ENCODE measurements around the gene VRK3.

Gene VRK3

DNA sequence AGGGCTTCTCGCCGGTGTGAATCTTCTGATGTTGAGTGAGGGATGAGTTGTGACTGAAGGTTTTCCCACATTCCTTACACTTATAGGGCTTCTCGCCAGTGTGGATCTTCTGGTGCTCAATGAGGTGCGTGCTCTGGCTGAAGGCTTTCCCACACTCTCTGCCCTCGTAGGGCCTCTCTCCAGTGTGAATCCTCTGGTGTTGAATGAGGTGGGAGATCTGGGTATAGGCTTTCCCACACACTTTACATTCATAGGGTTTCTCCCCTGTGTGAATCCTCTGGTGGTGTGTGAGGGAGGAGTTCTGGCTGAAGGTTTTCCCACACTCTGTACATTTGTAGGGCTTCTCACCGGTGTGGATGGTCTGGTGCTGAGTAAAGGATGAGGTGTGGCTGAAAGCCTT is 33.9 kb upstream of the VRK3 start:
- Histone ChIP-seq H3K4me1 (ENCODE audit: insufficient read depth, low read length, poor library complexity, severe bottlenecking) (no peaks in the 10 kb centered on the region), H3K4me3 (ENCODE audit: low read length, poor library complexity, severe bottlenecking) (no peak overlapping the region), H3K9me3 (ENCODE audit: insufficient read depth, low read depth, low read length) (peaks cover 23% of the 10 kb centered on the region; the same call in 1 of the 2 replicates), H3K9ac (ENCODE audit: low read depth, low read length, poor library complexity, severe bottlenecking) (no peak overlapping the region), H3K4me2 (ENCODE audit: low read depth, low read length, poor library complexity, severe bottlenecking) (no peak overlapping the region), H3K27me3 (ENCODE audit: insufficient read depth, low read length, poor library complexity, severe bottlenecking) (no peaks in the 10 kb centered on the region), H4K20me1 (ENCODE audit: insufficient read depth, low read length, poor library complexity, severe bottlenecking) (no peaks in the 10 kb centered on the region), H3K79me2 (ENCODE audit: insufficient read depth, low read length) (no peaks in the 10 kb centered on the region), H3K36me3 (ENCODE audit: insufficient read depth, low read length) (no peaks in the 10 kb centered on the region), H3K9me2 (replicated peaks; ENCODE audit: low read depth, low read length) (no peaks in the 10 kb centered on the region), H2AFZ (ENCODE audit: low read length) (no peak overlapping the region), H3F3A (ENCODE audit: low read depth) (no peaks in the 10 kb centered on the region)
- no peak for TF ChIP-seq EZH2phosphoT487 (IDR thresholded peaks at IDR 0.05; ENCODE audit: borderline replicate concordance)
- TF ChIP-seq, protein P1, sequence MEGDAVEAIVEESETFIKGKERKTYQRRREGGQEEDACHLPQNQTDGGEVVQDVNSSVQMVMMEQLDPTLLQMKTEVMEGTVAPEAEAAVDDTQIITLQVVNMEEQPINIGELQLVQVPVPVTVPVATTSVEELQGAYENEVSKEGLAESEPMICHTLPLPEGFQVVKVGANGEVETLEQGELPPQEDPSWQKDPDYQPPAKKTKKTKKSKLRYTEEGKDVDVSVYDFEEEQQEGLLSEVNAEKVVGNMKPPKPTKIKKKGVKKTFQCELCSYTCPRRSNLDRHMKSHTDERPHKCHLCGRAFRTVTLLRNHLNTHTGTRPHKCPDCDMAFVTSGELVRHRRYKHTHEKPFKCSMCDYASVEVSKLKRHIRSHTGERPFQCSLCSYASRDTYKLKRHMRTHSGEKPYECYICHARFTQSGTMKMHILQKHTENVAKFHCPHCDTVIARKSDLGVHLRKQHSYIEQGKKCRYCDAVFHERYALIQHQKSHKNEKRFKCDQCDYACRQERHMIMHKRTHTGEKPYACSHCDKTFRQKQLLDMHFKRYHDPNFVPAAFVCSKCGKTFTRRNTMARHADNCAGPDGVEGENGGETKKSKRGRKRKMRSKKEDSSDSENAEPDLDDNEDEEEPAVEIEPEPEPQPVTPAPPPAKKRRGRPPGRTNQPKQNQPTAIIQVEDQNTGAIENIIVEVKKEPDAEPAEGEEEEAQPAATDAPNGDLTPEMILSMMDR (conservative IDR thresholded peaks at IDR 0.05; ENCODE audit: low read length), result no peak

DNA sequence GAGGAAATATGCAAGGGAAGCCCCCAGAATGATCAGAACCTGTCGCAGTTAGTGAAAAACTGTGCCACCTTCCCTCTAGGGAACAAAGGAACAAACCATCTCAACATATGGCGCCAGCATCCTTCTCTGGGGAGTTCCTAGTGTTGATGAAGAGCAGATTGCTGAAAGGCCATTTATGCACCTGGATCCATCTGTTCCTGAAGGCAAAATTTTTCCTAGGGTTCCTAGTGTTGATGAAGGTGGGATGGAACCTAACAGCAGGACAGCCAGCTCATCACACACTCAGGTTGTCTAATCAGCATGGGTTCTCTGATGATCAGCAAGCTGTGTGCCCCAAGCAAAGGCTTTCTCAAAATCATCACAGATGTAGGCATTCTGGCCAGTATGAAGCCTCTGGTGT is 33.3 kb upstream of the VRK3 start:
- Histone ChIP-seq H3K9me3 (ENCODE audit: insufficient read depth, low read depth, low read length) (peaks cover 23% of the 10 kb centered on the region; the same call in 1 of the 2 replicates), H2AFZ (ENCODE audit: low read length) (no peak overlapping the region), H3K79me2 (ENCODE audit: insufficient read depth, low read length) (no peaks in the 10 kb centered on the region), H3K9ac (ENCODE audit: low read depth, low read length, poor library complexity, severe bottlenecking) (no peak overlapping the region), H3K27me3 (ENCODE audit: insufficient read depth, low read length, poor library complexity, severe bottlenecking) (no peaks in the 10 kb centered on the region), H3K9me2 (replicated peaks; ENCODE audit: low read depth, low read length) (no peaks in the 10 kb centered on the region), H3K4me3 (ENCODE audit: low read length, poor library complexity, severe bottlenecking) (no peak overlapping the region), H4K20me1 (ENCODE audit: insufficient read depth, low read length, poor library complexity, severe bottlenecking) (no peaks in the 10 kb centered on the region), H3K36me3 (ENCODE audit: insufficient read depth, low read length) (no peaks in the 10 kb centered on the region), H3F3A (ENCODE audit: low read depth) (no peaks in the 10 kb centered on the region), H3K4me1 (ENCODE audit: insufficient read depth, low read length, poor library complexity, severe bottlenecking) (no peaks in the 10 kb centered on the region), H3K4me2 (ENCODE audit: low read depth, low read length, poor library complexity, severe bottlenecking) (no peak overlapping the region)
- no peak for TF ChIP-seq EZH2phosphoT487 (IDR thresholded peaks at IDR 0.05; ENCODE audit: borderline replicate concordance)
- TF ChIP-seq, protein P1 (conservative IDR thresholded peaks at IDR 0.05; ENCODE audit: low read length), result no peak

DNA sequence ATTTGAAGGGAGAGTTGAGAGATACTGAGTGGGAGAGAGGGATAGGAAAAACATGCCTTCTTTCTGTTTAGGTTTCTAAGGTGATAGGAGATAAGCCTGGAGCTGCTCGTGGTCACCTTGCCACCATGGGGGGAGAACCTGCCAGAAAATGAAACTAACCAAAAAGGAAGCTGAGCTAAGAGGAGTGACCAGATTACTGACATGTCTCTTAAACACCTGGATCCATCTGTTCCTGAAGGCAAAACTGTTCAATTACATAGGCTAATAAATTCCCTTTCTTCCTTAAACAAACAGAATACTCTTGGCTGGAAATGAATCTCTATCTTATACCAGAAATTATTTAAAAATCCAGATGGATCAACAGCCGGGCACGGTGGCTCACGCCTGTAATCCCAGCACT is 27.9 kb upstream of the VRK3 start:
- H3K4me1 ChIP-seq (ENCODE audit: insufficient read depth, low read length, poor library complexity, severe bottlenecking), result no peaks in the 10 kb centered on the region
- TF ChIP-seq, protein P1 (conservative IDR thresholded peaks at IDR 0.05; ENCODE audit: low read length), result no peak
- TF ChIP-seq EZH2phosphoT487 (IDR thresholded peaks at IDR 0.05; ENCODE audit: borderline replicate concordance), result no peak
- no peak overlapping the region for H2AFZ ChIP-seq (ENCODE audit: low read length)
- H3K4me2 ChIP-seq (ENCODE audit: low read depth, low read length, poor library complexity, severe bottlenecking), result no peak overlapping the region
- H3K9ac ChIP-seq (ENCODE audit: low read depth, low read length, poor library complexity, severe bottlenecking), result no peak overlapping the region
- H3K9me2 ChIP-seq (replicated peaks; ENCODE audit: low read depth, low read length), result no peaks in the 10 kb centered on the region
- H3F3A ChIP-seq (ENCODE audit: low read depth), result no peaks in the 10 kb centered on the region
- peaks cover 1% of the 10 kb centered on the region; the same call in 1 of the 2 replicates for H3K36me3 ChIP-seq (ENCODE audit: insufficient read depth, low read length)
- H4K20me1 ChIP-seq (ENCODE audit: insufficient read depth, low read length, poor library complexity, severe bottlenecking), result no peaks in the 10 kb centered on the region
- H3K9me3 ChIP-seq (ENCODE audit: insufficient read depth, low read depth, low read length), result peaks cover under 1% of the 10 kb centered on the region; the same call in 1 of the 2 replicates
- no peak overlapping the region for H3K4me3 ChIP-seq (ENCODE audit: low read length, poor library complexity, severe bottlenecking)
- H3K79me2 ChIP-seq (ENCODE audit: insufficient read depth, low read length), result no peaks in the 10 kb centered on the region
- no peaks in the 10 kb centered on the region for H3K27me3 ChIP-seq (ENCODE audit: insufficient read depth, low read length, poor library complexity, severe bottlenecking)
